DMS53 (cell line): ENCODE data around the gene NUDT17.
A peak's percentile ranks its signal among the peaks of the same experiment; 100 is the strongest.

Experiments used
- DNase-seq: peaks from one replicate; lab custom pipeline; 2025; lab: John Stamatoyannopoulos, UW

Gene NUDT17

GRCh38 chr1:145891143-145891542 lies 45.7 kb downstream of the NUDT17 start:
- DNase-seq = peak; percentile 58

- peak; percentile 98 for DNase-seq
These were observed 46.4 kb downstream of the NUDT17 start for GRCh38 chr1:145891587-145892485.

DNA sequence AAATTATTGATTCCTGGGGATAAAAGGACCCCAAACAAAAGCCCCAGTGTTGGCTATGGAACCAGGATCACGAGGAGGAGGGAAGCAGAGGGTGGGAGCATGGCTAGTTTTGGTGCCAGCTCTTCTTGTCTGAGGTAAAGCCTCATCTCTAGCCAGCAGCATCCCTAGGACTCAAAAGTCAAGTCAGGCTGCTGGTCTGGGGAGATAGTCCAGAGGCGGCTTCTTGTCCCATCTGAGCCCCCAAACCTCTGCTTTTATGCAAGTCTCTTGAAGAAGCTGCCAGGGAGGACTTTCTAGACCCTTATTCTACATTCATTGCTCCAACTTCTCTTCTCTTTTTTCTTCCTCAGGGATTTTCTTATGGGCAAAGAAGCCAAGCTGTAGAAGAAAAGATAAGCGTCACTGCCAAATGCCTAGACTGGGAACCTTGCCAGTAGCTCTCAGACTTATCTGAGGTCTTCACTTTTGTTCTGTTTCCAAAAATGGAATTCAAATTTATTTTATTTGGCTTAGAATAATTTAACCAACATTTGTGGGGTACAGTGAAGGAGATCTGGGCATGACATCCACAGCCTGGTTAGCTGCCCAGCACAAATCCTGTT lies 47.2 kb downstream of the NUDT17 start:
- DNase-seq = no peak

DNA sequence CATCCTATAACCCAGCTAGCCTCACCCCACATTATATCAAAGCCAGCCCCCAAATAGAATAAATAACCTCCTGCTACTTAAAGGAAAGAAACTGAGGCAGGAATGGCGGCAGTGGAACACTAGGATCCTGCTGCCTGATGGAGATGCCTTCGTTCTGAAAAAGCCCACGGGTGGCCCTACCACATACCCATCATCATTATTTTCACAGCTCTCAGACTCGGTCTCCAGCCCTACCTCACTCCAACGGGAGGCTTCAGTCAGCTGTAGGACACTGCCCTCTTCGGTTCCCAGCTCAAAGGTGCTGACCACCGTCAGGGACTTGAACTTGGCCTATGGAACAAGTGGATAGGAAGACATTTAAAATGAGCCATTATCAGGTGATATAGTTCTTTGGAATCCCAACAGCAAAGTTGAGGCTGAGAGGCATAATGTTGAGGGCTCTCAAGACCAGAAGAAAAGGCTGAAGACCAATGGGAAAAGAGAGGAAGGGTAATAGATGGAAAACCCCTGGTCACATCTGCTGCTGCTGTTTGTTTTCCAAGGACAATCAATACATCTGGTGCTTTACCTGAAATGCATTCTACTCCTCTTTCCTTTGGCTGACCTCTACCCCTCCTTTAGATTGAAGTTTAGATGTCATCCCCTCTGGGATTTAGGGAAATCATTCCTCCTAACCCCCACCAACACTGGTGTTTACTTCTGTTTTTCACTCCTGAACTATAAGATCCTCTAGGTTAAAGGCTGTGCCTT lies 48.1 kb downstream of the NUDT17 start:
- DNase-seq = no peak

DNA sequence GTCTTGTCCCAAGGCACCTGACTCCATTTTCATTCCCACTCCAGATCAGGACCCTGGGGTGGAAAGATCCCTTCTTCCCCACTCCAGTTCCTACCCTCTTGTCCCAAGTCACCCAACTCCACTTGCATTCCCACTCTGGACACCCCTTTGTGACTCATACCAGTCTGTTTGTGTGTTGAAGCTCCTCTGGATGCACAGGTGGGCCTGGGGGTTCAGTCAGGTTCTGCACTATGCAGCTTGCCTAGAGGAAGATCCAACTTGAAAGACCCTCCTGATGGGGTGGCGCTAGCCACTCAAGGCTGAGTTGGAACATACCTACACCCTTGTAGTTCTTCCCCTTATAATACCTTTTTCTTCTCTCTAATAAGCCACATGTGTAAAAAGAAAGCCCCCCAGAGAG lies 50.0 kb downstream of the NUDT17 start:
- no peak for DNase-seq

DNA sequence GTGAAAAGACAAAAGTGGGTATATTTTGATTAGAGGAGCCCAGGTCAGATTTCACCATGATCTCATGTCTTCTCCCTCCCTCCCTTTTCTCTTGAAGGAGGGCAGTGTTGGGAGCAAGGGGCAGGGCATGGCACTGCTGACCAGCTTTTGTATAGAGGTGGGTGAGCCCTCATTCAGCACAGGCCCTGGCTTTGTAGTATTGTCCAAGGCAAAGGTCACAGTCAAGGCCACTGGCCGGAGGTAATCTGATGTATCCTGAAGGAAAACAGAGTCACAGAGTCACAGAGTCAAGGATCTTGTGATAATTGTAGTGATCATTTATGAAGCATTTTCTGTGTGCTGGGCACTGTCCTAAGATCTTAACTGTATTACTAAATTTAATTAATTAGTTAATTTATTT lies 52.5 kb downstream of the NUDT17 start:
- DNase-seq = no peak
